ENCODE results near the gene IGF2.

IGF2 gene

GRCh38 chr11:2093575-2094353 lies 45.4 kb downstream of the IGF2 start:
- DNase-seq (ENCODE audit: low read depth in 4 of 4, low spot score in 1 of 4), result no peak

DNA sequence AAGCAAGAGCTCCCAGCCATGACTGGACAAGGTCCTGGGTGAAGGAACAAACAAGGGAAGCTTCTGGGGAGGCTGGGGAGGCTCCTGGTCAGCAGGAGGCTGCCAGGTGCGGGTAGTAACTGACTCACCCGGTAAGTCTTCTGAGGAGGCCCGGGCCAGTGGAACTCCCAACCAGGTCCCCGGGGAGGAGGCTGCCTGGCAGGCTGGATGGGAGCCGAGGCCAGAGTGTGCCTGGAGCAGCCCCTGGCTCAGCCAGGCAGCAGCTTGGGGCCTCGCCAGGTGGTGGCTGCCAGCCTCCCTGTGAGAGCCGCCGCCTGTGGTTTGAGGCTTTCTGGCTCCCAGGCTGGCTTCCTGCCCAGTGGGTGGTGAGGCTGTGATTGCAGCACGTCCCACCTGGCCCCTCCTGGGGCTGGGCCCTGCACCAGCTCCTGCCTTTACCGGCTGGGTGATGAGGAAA lies 46.2 kb downstream of the IGF2 start:
- DNase-seq (ENCODE audit: low read depth in 4 of 4, low spot score in 1 of 4), result peak in 1 of 4 experiments; percentile 24

DNA sequence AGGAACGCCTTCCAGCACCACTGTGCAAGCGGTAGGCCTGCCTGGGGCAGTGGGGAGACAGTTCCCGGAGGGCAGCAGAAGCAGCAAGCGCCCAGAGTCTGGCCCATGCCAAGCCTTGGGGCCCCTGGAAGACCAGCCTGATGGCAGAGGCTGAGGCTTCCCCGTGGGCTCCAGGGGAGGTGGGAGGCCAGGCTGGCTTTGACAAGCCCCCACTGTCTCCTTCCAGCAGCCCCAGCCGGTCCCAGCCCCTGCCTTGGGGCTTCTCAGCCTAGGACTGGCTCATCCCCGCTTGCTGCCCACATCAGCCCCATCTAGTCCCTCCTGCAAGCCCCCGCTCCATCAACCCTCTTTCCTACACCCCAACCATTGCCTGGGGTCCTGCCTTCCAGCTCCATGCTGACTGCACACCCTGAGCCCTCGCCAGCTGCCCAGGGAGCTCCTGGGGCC lies 46.7 kb downstream of the IGF2 start:
- no peak for DNase-seq (ENCODE audit: low read depth in 4 of 4, low spot score in 1 of 4)

DNA sequence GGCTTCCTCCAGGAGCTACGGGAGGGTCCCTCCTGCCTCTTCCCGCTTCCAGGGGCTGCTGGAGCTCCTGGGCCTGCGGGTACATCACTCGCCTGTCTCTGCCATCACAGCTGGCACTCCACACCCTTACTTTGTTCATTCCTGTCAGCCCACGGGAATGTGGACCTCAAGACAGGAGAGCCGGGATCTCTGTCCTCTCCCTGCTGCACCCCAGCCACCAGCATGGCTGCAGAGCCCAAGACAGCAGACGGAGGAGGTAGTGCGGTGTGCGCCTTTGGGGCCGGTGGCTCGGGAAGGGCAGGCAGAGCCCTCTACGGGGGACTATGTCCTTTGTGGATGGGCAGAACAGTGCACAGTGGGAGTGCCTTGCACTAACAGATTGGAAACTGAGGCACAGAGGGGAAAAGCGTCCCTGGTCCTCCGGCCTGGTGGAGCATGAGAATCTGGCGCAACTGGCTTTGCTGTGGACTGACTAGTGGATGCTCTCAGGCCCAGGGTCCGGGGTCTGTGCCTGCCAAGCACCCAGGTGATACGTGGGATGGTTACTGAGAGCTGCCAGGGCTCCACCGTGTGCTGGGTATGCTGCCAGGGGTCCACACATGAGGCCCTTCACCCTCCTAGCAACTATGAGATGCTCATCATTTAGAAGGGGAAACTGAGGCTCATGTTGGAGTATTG lies 47.3 kb downstream of the IGF2 start:
- no peak for DNase-seq (ENCODE audit: low read depth in 4 of 4, low spot score in 1 of 4)

GRCh38 chr11:2091112-2091746 lies 48.0 kb downstream of the IGF2 start:
- no peak for DNase-seq (ENCODE audit: low read depth in 4 of 4, low spot score in 1 of 4)

GRCh38 chr11:2090172-2091111 lies 48.7 kb downstream of the IGF2 start:
- no peak for DNase-seq (ENCODE audit: low read depth in 4 of 4, low spot score in 1 of 4)

DNA sequence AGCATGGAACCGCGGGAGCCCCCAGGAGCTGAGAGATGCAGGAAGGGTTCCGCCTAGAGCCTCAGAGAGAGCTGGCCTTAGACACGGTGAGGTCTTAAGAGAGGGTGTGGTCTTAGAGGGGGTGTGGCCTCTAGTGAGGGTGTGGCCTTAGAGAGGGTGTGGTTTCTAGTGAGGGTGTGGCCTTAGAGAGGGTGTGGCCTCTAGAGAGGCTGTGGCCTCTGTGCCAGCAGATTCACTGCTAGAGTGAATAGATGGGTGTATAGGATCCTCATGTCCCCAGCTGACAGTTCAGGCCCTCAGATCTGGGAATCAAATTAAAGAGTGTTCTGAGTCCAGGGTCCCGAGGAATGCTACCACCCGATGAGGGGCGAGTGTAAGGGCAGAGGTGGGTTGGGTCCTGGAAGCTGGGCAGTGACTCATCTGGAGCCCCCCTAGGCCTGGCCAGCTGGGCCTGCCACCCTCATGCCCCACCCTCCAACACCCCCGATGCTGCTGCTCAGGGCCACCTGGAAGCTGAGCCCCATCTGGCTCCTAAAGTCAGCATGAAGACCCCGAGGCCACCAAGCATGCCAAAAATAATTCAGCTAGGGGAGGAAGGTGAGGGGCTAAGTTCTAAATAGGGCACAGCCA lies 49.5 kb downstream of the IGF2 start:
- DNase-seq (ENCODE audit: low read depth in 4 of 4, low spot score in 1 of 4), result no peak

- no peak for DNase-seq (ENCODE audit: low read depth in 4 of 4, low spot score in 1 of 4)
Measured at GRCh38 chr11:2088746-2089535, 50.2 kb downstream of the IGF2 start.

- DNase-seq (ENCODE audit: low read depth in 4 of 4, low spot score in 1 of 4), result no peak
Measured at GRCh38 chr11:2088284-2088683, 50.9 kb downstream of the IGF2 start.

- DNase-seq (ENCODE audit: low read depth in 4 of 4, low spot score in 1 of 4), result no peak
Measured at GRCh38 chr11:2086239-2087040, 52.7 kb downstream of the IGF2 start.

DNA sequence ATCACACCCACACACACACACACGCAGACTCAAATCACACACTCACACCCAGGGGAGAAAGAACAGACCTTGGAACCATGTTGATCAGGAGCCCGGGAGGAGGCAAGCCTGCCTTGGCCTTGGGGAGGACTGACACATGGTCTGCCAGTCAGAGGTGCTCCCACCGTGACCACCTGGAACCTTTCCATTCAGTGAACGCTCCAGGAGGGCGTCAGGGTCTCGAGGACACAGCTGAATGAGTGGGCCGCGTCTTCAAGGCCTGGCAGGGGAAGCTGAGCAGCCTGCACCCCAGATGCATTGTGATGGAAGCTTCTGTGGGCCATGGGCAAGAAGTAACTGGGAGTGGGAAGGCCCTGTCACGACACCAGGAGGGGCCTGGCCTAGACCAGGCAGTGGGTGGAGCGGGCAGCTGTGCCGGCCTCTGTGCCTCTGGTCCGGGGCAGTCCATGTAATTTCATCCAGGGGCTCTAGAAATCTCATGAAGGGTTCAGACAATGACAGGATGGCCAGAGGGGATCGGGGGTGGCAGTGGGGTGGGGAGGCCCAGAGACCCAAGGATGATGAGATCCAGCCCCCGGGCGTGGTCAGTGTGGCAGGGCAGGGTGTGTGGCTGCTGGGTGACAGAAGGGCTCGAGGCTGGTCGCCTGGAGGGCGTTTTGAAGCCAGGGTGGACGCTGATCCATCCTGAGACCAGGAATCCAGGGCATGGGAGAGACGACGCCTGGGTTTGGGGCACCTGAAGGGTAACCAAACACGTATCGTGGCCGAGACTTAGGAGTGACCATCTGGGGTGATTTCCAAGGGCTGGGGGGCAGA lies 53.7 kb downstream of the IGF2 start:
- DNase-seq (ENCODE audit: low read depth in 4 of 4, low spot score in 1 of 4), result no peak

GRCh38 chr11:2084721-2085120 lies 54.5 kb downstream of the IGF2 start:
- no peak for DNase-seq (ENCODE audit: low read depth in 4 of 4, low spot score in 1 of 4)
